OCI-LY3 (cell line): ENCODE data around the gene SLC6A20.

Experiments used
- EZH2phosphoT487 ChIP-seq: fragments of 200-600 bp; shearing (Covaris generic); IDR thresholded peaks from 2 replicates; pipeline ENCODE4 v1.6.1; 2018; ENCODE audit warnings: antibody characterized with exemption, mixed run types, low read depth
- TF ChIP-seq, protein P1 (sequence below): fragments of 200-600, 300-600 bp; sonication (generic); IDR thresholded peaks from 2 replicates; pipeline ENCODE4 v1.5.1; 2014; ENCODE audit warnings: antibody characterized with exemption, low read length, low read depth

DNA sequence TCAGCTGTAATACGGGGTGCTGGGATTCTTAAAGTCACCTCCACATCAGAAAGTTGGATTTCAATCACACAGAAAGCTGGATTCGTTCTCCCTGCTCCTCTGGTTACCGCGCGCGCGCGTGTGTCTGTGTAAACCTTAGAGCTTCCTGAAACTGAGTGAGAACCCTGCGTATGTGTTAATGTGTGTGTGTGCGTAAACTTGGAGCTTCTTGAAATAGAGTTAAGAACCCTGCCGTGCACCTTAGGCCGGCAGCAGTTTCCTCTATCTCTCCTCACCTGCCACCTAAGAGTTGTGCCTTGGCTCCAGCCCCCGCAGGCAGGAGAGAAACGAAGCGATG, 45.1 kb upstream of the SLC6A20 start:
- no peak for TF ChIP-seq EZH2phosphoT487
- TF ChIP-seq, protein P1, sequence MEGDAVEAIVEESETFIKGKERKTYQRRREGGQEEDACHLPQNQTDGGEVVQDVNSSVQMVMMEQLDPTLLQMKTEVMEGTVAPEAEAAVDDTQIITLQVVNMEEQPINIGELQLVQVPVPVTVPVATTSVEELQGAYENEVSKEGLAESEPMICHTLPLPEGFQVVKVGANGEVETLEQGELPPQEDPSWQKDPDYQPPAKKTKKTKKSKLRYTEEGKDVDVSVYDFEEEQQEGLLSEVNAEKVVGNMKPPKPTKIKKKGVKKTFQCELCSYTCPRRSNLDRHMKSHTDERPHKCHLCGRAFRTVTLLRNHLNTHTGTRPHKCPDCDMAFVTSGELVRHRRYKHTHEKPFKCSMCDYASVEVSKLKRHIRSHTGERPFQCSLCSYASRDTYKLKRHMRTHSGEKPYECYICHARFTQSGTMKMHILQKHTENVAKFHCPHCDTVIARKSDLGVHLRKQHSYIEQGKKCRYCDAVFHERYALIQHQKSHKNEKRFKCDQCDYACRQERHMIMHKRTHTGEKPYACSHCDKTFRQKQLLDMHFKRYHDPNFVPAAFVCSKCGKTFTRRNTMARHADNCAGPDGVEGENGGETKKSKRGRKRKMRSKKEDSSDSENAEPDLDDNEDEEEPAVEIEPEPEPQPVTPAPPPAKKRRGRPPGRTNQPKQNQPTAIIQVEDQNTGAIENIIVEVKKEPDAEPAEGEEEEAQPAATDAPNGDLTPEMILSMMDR: no peak
